GM21723 (cell line): ENCODE measurements around the gene SQSTM1.

Experiments
- ATAC-seq: cut with Tn5 transposase; IDR thresholded peaks from one replicate; pipeline ENCODE4 v1.9.1; 2021; ENCODE audit warnings: mild to moderate bottlenecking, moderate library complexity; ENCODE audit not compliant: unreplicated experiment

The SQSTM1 gene

DNA sequence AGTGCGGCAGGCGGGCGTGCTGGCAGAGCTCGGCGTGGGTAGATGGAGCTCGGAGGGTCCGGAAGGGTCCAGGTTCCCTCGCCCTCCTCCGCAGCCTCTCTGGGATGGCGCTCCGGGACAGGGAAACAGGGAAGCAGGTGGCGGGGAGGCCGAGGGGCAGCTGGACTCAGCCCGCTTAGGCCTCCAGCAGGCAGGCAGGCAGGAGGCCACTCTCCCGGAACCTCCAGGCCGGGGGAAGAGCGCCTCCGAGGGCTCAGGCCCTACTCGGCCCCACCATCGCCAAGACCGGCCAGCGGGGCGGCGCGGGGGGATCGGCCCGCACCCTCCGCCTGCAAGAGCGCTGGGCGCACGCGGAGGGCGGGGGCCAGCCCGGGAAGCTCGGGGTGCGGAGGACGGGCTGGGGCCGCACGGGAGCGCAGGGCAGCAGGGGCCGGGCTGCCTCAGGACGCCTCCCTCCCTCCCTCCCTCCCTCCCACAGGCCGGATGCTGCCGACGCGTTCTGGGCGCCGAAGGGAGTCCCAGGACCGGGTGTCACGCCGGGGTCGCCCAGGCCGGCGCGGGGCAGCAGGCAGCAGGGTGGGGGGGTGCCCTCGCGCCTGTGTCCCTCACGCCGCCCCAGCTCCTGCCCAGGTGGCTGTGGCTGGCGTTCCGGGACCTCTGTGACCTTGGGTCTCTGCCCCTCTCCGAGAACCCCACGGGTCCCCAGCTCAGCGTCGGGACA lies 15.0 kb upstream of the SQSTM1 start:
- ATAC-seq, result peak; percentile 29

GRCh38 chr5:179806250-179807048 lies 14.3 kb upstream of the SQSTM1 start, which contains the start of gene MGAT4B:
Gene MGAT4B (minus strand): TSS chr5:179806866. CDS start chr5:179806583, 283 bp downstream.
- peak; percentile 75 for ATAC-seq

GRCh38 chr5:179812135-179812825 lies 8.4 kb upstream of the SQSTM1 start:
- ATAC-seq, result no peak

- no peak for ATAC-seq
Measured at GRCh38 chr5:179812997-179813607, 7.6 kb upstream of the SQSTM1 start.

DNA sequence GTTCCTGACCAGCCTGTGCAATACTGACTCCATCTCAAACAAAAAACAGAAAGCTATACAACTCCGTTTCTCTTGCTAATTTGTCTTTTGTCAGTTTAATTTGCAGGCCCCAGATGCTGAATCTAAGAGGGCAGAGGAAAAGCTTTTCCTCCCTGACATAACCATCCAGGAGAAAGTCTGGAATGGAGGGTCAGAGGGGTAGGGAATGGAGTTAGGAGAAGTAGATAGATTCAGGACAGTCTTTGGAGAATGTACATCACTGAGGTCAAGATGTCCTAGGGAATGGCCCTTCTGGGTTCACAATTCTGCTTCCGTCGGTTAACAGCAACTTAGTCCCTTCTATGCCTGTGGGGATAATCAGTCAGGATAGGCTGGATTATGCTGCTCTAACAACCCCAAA lies 6.6 kb upstream of the SQSTM1 start:
- no peak for ATAC-seq

DNA sequence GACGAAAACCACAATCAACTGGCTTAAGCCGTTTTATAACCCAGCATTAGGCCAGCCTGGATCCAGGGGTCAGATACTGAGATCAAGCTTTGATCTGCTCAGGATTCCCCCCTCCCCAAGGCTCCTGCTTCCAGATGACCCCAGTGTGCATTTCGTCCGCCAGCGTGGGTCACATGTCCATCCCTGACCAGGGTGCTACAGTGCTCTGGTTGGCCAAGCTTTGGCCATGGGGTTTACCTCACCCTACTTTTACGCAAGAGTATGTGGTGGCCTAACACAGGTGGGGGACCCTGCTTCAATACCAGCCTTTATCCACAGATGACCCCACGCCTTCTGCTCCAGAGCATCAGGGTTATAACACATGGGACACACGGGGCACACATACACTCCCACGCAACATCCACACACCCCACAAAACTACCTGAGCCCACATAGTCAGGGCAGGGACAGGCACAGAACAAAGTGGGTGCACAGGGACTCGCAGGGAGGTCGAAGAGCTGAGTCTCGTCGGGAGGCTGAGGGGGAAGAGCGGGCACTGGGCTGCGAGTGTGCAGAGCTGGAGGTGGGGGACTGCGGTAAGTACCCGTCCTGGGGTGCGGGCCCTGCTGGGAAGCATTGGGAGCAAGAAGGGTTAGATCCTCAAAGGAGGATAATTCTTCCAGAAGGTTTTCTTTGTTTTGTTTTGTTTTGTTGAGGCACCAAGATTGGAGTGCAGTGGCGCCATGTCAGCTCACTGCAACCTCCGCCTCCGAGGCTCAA lies 5.0 kb upstream of the SQSTM1 start:
- no peak for ATAC-seq

DNA sequence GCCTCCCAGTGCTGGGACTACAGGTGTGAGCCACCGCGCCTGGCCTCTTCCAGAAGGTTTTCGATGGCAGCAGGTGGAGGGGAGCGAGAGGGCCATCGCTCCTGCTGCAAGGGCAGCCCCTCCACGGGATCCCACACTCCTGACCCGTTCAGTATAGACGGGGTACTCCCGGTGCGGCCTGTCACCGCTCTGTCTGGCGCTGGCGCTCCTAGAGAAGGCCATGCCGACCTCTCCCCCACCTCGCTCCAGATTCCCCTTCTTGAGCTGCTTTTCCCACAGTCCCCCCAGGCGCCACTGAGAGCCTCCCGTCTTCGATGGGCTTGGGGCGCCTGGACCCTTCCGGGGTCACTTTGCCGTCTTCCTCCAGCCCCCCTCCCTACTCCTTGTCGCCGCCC lies 4.3 kb upstream of the SQSTM1 start:
- ATAC-seq, result no peak

GRCh38 chr5:179816796-179817469 lies 3.8 kb upstream of the SQSTM1 start:
- ATAC-seq, result no peak

DNA sequence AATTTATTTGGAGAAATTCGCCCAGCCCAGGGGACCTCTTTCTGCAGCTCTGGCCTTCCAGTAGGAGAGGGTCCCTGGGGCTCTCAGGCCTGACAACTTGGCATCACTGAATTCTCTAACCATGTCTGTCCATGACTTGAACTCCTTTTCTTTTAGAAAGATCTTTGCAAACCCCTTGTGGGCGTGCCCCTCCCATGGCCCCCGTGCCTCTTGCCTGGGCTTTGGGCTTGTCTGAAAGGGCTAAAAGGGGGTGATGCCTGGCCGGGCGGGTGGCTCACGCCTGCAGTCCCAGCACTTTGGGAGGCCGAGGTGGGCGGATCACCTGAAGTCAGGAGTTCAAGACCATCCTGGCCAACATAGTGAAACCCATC lies 3.2 kb upstream of the SQSTM1 start:
- no peak for ATAC-seq

GRCh38 chr5:179817890-179818745 lies 2.6 kb upstream of the SQSTM1 start:
- ATAC-seq, result no peak

GRCh38 chr5:179818746-179819295 lies 1.9 kb upstream of the SQSTM1 start:
- ATAC-seq, result peak; percentile 66

DNA sequence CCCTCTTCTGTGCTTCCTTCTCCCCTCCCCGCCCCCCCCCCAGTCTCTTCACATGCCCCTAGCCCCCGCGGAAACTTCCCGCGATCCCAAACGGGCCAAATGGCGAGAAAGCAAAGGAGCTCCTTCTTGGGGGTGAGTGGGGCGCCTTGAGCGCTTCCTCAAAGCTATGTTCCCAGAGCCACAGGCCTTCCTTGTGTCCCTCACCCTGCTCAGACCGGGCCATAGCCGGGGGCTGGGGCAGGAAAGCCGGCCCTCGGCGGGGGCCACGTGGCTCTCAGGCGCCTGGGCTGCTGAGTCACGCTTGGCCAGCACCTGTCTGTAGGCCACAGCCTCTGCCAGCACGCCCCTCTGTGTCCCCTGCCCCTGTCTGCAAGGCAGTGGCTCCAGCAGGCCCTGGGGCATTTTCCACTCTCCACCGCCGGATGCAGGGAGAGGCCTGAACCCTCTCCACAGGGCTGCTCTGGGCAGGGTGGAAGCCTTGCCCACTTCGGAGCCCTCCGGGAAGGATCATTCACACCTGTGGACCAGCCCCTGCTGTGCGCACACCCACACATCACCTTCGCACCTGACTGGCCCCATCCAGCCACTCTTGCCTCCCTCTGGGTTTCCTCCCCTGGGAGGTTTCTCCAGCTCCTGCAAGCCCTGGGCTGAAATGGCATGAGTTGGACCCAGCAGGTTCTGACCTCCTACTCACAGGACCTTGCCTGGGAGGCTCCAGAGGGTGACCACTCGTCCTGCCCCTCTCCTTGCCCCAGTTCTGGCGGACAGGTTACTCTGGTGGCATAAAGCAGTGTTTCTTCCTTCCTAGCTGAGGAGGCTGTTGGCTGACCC lies 1.2 kb upstream of the SQSTM1 start:
- ATAC-seq, result no peak

GRCh38 chr5:179820127-179820482 lies 600 bp upstream of the SQSTM1 start:
- ATAC-seq, result no peak

GRCh38 chr5:179821298-179822058 lies 773 bp downstream of the SQSTM1 start:
- peak; percentile 48 for ATAC-seq

- ATAC-seq, result no peak
Measured at GRCh38 chr5:179822059-179822432, 1.3 kb downstream of the SQSTM1 start.

DNA sequence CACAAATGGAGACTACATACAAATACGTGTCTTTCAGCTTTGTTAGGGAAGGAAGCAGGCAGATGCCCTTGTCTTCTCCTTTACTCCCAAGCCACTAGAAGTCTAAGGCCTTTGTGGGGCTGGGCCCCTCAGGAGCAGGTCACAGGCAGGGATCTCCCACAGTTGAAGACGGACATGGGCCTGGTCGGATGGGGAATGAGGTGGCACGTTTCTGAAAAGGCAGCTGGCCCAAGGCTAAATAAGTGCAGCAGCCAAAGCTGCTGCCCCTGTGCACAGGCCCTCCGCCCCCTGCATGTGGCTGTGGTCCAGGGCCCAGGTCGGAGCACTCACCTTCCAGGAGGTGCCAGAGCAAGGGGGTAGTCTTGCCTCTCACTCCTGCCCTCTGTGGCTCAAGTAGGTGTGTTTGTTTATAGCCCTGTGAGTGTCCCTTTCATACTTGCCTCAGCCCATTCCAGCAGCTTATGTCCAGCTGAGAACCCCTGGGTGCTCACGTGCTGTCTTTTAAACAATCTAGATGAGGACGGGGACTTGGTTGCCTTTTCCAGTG lies 1.8 kb downstream of the SQSTM1 start:
- ATAC-seq, result no peak
